HepG2 (cell line): ENCODE results near the gene DAPK3. TPM values are rescaled to one million over a fixed set of nuclear protein-coding genes. Genes with fewer than 3 reads are reported as not detected.

Experiments
- ATAC-seq: fragments of 200-7000 bp; cut with Tn5 transposase; 3 replicates; pipeline ENCODE4 v1.9.1; 2020; ENCODE audit warnings: mild to moderate bottlenecking, moderate library complexity
- BruUV-seq: library from RNA; stranded (reverse); fragments of 400-500 nt; replicated peaks from 2 replicates; lab custom pipeline; 2021; lab: Mats Ljungman, UMichigan
- CTCF ChIA-PET: fragments of 300-600 bp; formaldehyde crosslinking; extraction: SDS; loops from one replicate; lab custom pipeline; 2021; ENCODE audit warnings: low total read pairs, inconsistent platforms, low intra/inter-chr PET ratio; lab: Yijun Ruan, JAX
- POLR2A ChIA-PET: fragments of 350-600 bp; sonication (Branson Sonifier 250); formaldehyde crosslinking; loops from one replicate; lab custom pipeline; 2020; ENCODE audit warnings: antibody characterized with exemption, inconsistent platforms; lab: Yijun Ruan, JAX
- DNase-seq: peaks from one replicate; pipeline ENCODE4 v3.0.0-alpha.2; 2015; ENCODE audit warnings: low spot score
- FAIRE-seq: peaks from 3 replicates; lab custom pipeline; 2011; peaks lifted over from hg19 to GRCh38; lab: Jason Lieb, UNC
- H2AFZ ChIP-seq: one replicate; pipeline ENCODE4 v1.6.1; 2011; ENCODE audit warnings: low read length, inconsistent platforms
- H3K27ac ChIP-seq: fragments of 300-600 bp; 3 replicates; pipeline ENCODE4 v1.8.0; 2011; ENCODE audit warnings: mixed run types, mild to moderate bottlenecking, mixed read lengths, low read length, inconsistent platforms; ENCODE audit not compliant: insufficient read depth; ENCODE audit errors: extremely low read length
- H3K27me3 ChIP-seq, 2 experiments: fragments of 200-600 bp in 1 of 2; 2 replicates in 1 of 2; 3 replicates in 1 of 2; pipeline versions ENCODE4 v1.6.0 to v1.8.0; 2011; ENCODE audit warnings: low read length in 2 of 2, mild to moderate bottlenecking in 2 of 2, moderate library complexity in 2 of 2, inconsistent platforms in 1 of 2; ENCODE audit not compliant: insufficient read depth in 2 of 2, control insufficient read depth in 1 of 2
- H3K36me3 ChIP-seq, 2 experiments: fragments of 200-600 bp in 1 of 2; replicated peaks in 1 of 2; 2 replicates in 1 of 2; 3 replicates in 1 of 2; pipeline versions ENCODE4 v1.5.1 to v1.8.0; 2011; ENCODE audit warnings: low read length in 2 of 2, inconsistent platforms in 1 of 2; ENCODE audit not compliant: insufficient read depth in 2 of 2, control insufficient read depth in 1 of 2
- H3K4me1 ChIP-seq: 2 replicates; pipeline ENCODE4 v1.5.1; 2012; ENCODE audit warnings: low read length, inconsistent platforms; ENCODE audit not compliant: insufficient read depth
- H3K4me2 ChIP-seq: 2 replicates; pipeline ENCODE4 v1.6.0; 2011; ENCODE audit warnings: low read depth, low read length, inconsistent platforms
- H3K4me3 ChIP-seq, 3 experiments: fragments of 200-600 bp in 1 of 3; sonication (generic), shearing (Covaris generic) in 1 of 3; replicated peaks in 1 of 3; 2 replicates each; pipeline ENCODE4 v1.5.1; 2011 to 2016; ENCODE audit warnings: low read length in 3 of 3, inconsistent platforms in 2 of 3, low read depth in 2 of 3, mild to moderate bottlenecking in 2 of 3, control low read depth in 1 of 3, mixed read lengths in 1 of 3; ENCODE audit not compliant: insufficient read depth in 1 of 3
- H3K79me2 ChIP-seq: one replicate; pipeline ENCODE4 v1.6.1; 2011; ENCODE audit warnings: low read length, inconsistent platforms; ENCODE audit not compliant: insufficient read depth
- H3K9ac ChIP-seq: 2 replicates; pipeline ENCODE4 v1.6.0; 2011; ENCODE audit warnings: mild to moderate bottlenecking, low read depth, low read length, inconsistent platforms; ENCODE audit not compliant: insufficient read depth
- H3K9me3 ChIP-seq: 2 replicates; pipeline ENCODE4 v1.5.1; 2012; ENCODE audit warnings: mild to moderate bottlenecking, low read length
- H4K20me1 ChIP-seq: 2 replicates; pipeline ENCODE4 v1.6.0; 2011; ENCODE audit warnings: inconsistent platforms, mild to moderate bottlenecking, low read length, moderate library complexity; ENCODE audit not compliant: insufficient read depth
- FOSL2 ChIP-seq: sonication (generic); formaldehyde crosslinking; IDR thresholded peaks from 2 replicates; pipeline ENCODE4 v1.4.0; 2020; ENCODE audit warnings: missing genetic modification reagents
- IRF2 ChIP-seq: IDR thresholded peaks from 2 replicates; pipeline ENCODE4 v1.6.1; 2018; ENCODE audit warnings: missing genetic modification reagents, missing compliant biosample characterization
- KDM4B ChIP-seq: sonication (generic); formaldehyde crosslinking; IDR thresholded peaks from 2 replicates; pipeline ENCODE4 v1.4.0; 2020; ENCODE audit warnings: missing genetic modification reagents
- KMT2B ChIP-seq: IDR thresholded peaks from 2 replicates; pipeline ENCODE4 v1.6.1; 2016; ENCODE audit warnings: missing genetic modification reagents, missing compliant biosample characterization
- MATR3 ChIP-seq: sonication (generic); formaldehyde crosslinking; IDR thresholded peaks from 2 replicates; pipeline ENCODE4 v1.4.0; 2020; ENCODE audit warnings: missing genetic modification reagents
- MIXL1 ChIP-seq: IDR thresholded peaks from 2 replicates; pipeline ENCODE4 v1.6.1; 2016
- NFATC3 ChIP-seq: sonication (generic); formaldehyde crosslinking; IDR thresholded peaks from 2 replicates; pipeline ENCODE4 v1.5.1; 2020; ENCODE audit warnings: mild to moderate bottlenecking, missing genetic modification reagents
- NFKBIZ ChIP-seq: IDR thresholded peaks from 2 replicates; pipeline ENCODE4 v1.6.1; 2018; ENCODE audit warnings: missing genetic modification reagents, missing compliant biosample characterization
- PAX8 ChIP-seq: sonication (generic); formaldehyde crosslinking; IDR thresholded peaks from 2 replicates; pipeline ENCODE4 v1.8.0; 2022; ENCODE audit warnings: mild to moderate bottlenecking, missing genetic modification reagents, borderline replicate concordance
- PHF8 ChIP-seq: sonication (generic); formaldehyde crosslinking; IDR thresholded peaks from 2 replicates; pipeline ENCODE4 v1.5.0; 2020; ENCODE audit warnings: missing genetic modification reagents
- POLR2AphosphoS5 ChIP-seq: IDR thresholded peaks from 2 replicates; pipeline ENCODE4 v1.6.1; 2012; ENCODE audit warnings: low read depth, low read length
- RFX1 ChIP-seq: fragments of 450-650 bp; IDR thresholded peaks from 2 replicates; pipeline ENCODE4 v1.6.1; 2017
- THAP11 ChIP-seq: IDR thresholded peaks from 2 replicates; pipeline ENCODE4 v1.6.1; 2016; ENCODE audit warnings: missing biosample characterization, missing genetic modification reagents
- ZNF460 ChIP-seq: sonication (generic); formaldehyde crosslinking; IDR thresholded peaks from 2 replicates; pipeline ENCODE4 v1.5.1; 2020; ENCODE audit warnings: missing genetic modification reagents, mild to moderate bottlenecking, borderline replicate concordance
- ZNF530 ChIP-seq: sonication (generic); formaldehyde crosslinking; IDR thresholded peaks from 2 replicates; pipeline ENCODE4 v1.5.0; 2020; ENCODE audit warnings: low read depth, mild to moderate bottlenecking, missing genetic modification reagents
- WGBS: methylation state at CpG from one replicate; pipeline ENCODE4 v1.1.6; 2017; ENCODE audit warnings: low lambda C conversion rate; 5-methylcytosine and 5-hydroxymethylcytosine counted together
- in situ Hi-C: cut with HindIII; loops from 2 replicates; pipeline ENCODE4 v1.10.0; 2017; ENCODE audit warnings: low pct_unique_long_range_greater_than_20kb; ENCODE audit not compliant: extremely low pct_ligation_motif_present
- intact Hi-C: fragments of 100-400 bp; cut with micrococcal nuclease; formaldehyde crosslinking; loops from one replicate; pipeline ENCODE4 v1.10.0; 2022; ENCODE audit not compliant: unreplicated experiment
- polyA plus RNA-seq, 8 experiments: library from polyadenylated mRNA; depleted of rRNA in 3 of 8; stranded (reverse) in 7 of 8; unstranded in 1 of 8; fragments of >200 nt; fragmentation: Illumina TruSeq in 4 of 8; extraction: Trizol in 4 of 8; gene quantifications; 2 replicates each; pipeline versions ENCODE4 v1.2.1 to v1.2.3, GENCODE V29; 2011 to 2016; ENCODE audit warnings: low read depth in 4 of 8, missing spikeins in 1 of 8, mixed read lengths in 1 of 8; ENCODE audit not compliant: insufficient read depth in 1 of 8
- total RNA-seq, 5 experiments: library from RNA; depleted of rRNA; stranded (reverse); fragments of >200 nt; fragmentation: Illumina TruSeq; extraction: Trizol; gene quantifications; 2 replicates each; pipeline ENCODE4 v1.2.3, GENCODE V29; 2016; ENCODE audit warnings: low read depth in 1 of 5
- TF ChIP-seq, protein P1 (sequence below): sonication (generic); formaldehyde crosslinking; IDR thresholded peaks from 2 replicates; pipeline ENCODE4 v1.9.0; 2021; ENCODE audit warnings: missing genetic modification reagents, mild to moderate bottlenecking, borderline replicate concordance
- TF ChIP-seq, protein P2 (sequence below): sonication (generic); formaldehyde crosslinking; IDR thresholded peaks from 2 replicates; pipeline ENCODE4 v1.8.1; 2023; ENCODE audit warnings: mild to moderate bottlenecking, moderate library complexity, missing genetic modification reagents

The DAPK3 gene
- total and polyA plus RNA-seq, 2 of the 13 experiments (the other 11 are each of a cell fraction or from before 2014, with no cell fraction given), result 30.5 to 37.3 TPM

GRCh38 chr19:4018140-4018613, 47.3 kb upstream of the DAPK3 start:
- peaks cover 19 to 25% of the 10 kb centered on the region in 2 experiments; a peak in 4 of 5 replicates for H3K36me3 ChIP-seq
- FAIRE-seq (no peak), DNase-seq (no peak), ATAC-seq (no peak)
- no peak overlapping the region for H3K4me2 ChIP-seq
- CTCF ChIA-PET, result no interaction called here
- H3K4me3 ChIP-seq, result no peak overlapping the region
- in situ Hi-C loops, result no loop called here
- H3K9me3 ChIP-seq, result no peaks in the 10 kb centered on the region
- H4K20me1 ChIP-seq, result no peaks in the 10 kb centered on the region
- H3K79me2 ChIP-seq, result peaks cover 12% of the 10 kb centered on the region
- no peak overlapping the region for H2AFZ ChIP-seq
- no peak overlapping the region for H3K9ac ChIP-seq
- no TSS peak for BruUV-seq
- no peaks in the 10 kb centered on the region for H3K4me1 ChIP-seq
- POLR2A ChIA-PET, result no interaction called here
- H3K27ac ChIP-seq, result no peak overlapping the region
- intact Hi-C loops, result no loop called here
- TF ChIP-seq ZNF530 (CRISPR knock-in tag) (no peak), NFATC3 (CRISPR knock-in tag) (no peak), PAX8 (CRISPR knock-in tag) (no peak), IRF2 (CRISPR knock-in tag) (no peak), FOSL2 (CRISPR knock-in tag) (no peak), KDM4B (CRISPR knock-in tag) (no peak), NFKBIZ (CRISPR knock-in tag) (no peak), THAP11 (CRISPR knock-in tag) (no peak), PHF8 (no peak), MIXL1 (CRISPR knock-in tag) (no peak), RFX1 (no peak), MATR3 (CRISPR knock-in tag) (no peak), KMT2B (CRISPR knock-in tag) (no peak), ZNF460 (CRISPR knock-in tag) (no peak), POLR2AphosphoS5 (no peak)
- TF ChIP-seq, protein P1, sequence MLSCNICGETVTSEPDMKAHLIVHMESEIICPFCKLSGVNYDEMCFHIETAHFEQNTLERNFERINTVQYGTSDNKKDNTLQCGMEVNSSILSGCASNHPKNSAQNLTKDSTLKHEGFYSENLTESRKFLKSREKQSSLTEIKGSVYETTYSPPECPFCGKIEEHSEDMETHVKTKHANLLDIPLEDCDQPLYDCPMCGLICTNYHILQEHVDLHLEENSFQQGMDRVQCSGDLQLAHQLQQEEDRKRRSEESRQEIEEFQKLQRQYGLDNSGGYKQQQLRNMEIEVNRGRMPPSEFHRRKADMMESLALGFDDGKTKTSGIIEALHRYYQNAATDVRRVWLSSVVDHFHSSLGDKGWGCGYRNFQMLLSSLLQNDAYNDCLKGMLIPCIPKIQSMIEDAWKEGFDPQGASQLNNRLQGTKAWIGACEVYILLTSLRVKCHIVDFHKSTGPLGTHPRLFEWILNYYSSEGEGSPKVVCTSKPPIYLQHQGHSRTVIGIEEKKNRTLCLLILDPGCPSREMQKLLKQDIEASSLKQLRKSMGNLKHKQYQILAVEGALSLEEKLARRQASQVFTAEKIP (CRISPR knock-in tag), result no peak
- TF ChIP-seq, protein P2, sequence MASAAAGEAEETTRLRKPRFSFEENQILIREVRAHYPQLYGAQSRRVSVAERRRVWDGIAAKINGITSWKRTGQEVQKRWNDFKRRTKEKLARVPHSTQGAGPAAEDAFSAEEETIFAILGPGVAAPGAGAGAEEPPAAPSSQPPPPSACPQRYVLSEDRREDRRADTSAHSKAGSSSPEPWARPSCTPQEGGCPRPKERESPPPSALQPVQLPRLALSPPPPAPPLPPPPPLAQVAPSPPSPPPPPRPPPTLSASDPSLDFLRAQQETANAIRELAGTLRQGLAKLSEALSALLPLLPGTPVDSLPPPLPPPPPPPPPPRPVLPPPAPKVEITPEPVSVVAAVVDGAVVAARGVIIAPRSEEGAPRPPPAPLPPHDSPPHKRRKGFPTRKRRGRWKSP (CRISPR knock-in tag), result no peak
- TF ChIP-seq, all 625 proteins: peak for 0
- 97% methylated on average over 19 of the region's 22 CpGs for WGBS
- H3K27me3 ChIP-seq, result no peaks in the 10 kb centered on the region
